Measurements from ENCODE around the gene SOBP. TPM values are rescaled to one million over a fixed set of nuclear protein-coding genes. Genes with fewer than 3 reads are reported as not detected.

SOBP gene
- total RNA-seq = 27.7 TPM
- 15.3 TPM for polyA plus RNA-seq

DNA sequence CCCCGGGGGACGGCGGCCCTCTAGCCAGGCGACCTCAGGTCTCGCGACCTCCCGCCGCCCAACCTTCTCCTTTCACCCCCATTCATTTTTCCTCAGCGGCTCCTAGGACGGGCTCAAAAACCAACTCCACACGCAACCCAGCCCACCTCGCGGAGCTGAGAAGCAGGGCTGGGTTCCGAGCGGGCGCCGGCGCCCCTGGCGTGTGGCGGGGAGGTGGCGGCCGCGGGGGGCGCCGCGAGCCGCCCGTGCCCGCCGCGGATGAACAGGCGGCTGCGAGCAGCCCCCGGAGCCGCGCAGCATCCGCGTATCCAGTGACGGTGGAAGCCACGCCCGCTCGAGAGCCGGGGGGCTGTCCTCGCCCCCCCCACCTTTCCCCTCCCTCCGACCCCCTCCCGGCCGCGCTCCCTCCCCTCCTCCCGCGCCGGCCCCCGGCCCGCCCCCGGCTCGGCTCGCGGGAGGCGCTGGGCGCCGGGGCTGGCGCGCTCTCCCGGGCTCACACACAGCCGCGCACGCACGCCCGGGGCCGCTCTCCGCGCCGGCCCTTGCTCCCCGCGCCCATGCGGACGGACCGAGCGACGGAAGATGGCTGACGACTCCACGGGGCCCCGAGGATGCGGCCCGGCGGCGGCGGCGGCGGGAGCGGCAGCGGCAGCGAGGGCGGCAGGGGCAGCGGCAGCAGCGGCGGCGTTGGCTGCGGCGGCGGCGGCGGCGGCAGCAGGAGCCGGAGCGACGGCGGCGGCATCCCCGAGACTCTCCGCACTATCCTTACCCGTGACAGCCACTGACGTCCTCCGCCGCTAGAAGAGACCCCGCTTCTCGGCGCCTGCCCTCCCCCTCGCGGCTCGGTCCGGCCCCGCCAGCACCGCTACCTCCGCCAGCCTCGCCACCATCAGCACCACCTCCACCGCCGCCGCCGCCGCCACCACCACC, at the start of gene SOBP:
SOBP (plus strand) TSS at position 482 of the 930 bp plus-strand sequence. CDS start 500 bp downstream, outside the sequence.
- Histone ChIP-seq H3K36me3 (ENCODE audit: insufficient read depth) (no peaks in the 10 kb centered on the region), H3K4me1 (ENCODE audit: insufficient read depth) (no peaks in the 10 kb centered on the region), H3K4me3 (ENCODE audit: low read depth, low read length) (peak within 1 kb of the TSS; percentile 85), H3K27ac (ENCODE audit: low read depth) (peak within 1 kb of the TSS; percentile 76)
- WGBS = 1% methylated on average over 124 of the region's 130 CpGs
- DNase-seq (ENCODE audit: extremely low spot score) = no peak

GRCh38 chr6:107440936-107441335, 49.0 kb upstream of the SOBP start:
- Histone ChIP-seq H3K4me3 (ENCODE audit: low read depth, low read length) (no peak overlapping the region), H3K4me1 (ENCODE audit: insufficient read depth) (no peaks in the 10 kb centered on the region), H3K36me3 (ENCODE audit: insufficient read depth) (no peaks in the 10 kb centered on the region), H3K27ac (ENCODE audit: low read depth) (no peak overlapping the region)
- DNase-seq (ENCODE audit: extremely low spot score) = no peak

- DNase-seq (ENCODE audit: extremely low spot score) = no peak
- Histone ChIP-seq H3K27ac (ENCODE audit: low read depth) (no peak overlapping the region), H3K4me3 (ENCODE audit: low read depth, low read length) (no peak overlapping the region), H3K4me1 (ENCODE audit: insufficient read depth) (no peaks in the 10 kb centered on the region), H3K36me3 (ENCODE audit: insufficient read depth) (no peaks in the 10 kb centered on the region)
- WGBS = 98% methylated on average over 1 of the region's 1 CpG
Measured at GRCh38 chr6:107441682-107442081, 48.2 kb upstream of the SOBP start.

GRCh38 chr6:107442938-107443607, 46.8 kb upstream of the SOBP start:
- Histone ChIP-seq H3K36me3 (ENCODE audit: insufficient read depth) (no peaks in the 10 kb centered on the region), H3K27ac (ENCODE audit: low read depth) (no peak overlapping the region), H3K4me1 (ENCODE audit: insufficient read depth) (no peaks in the 10 kb centered on the region), H3K4me3 (ENCODE audit: low read depth, low read length) (no peak overlapping the region)
- 89% methylated on average over 2 of the region's 2 CpGs for WGBS
- DNase-seq (ENCODE audit: extremely low spot score) = no peak

DNA sequence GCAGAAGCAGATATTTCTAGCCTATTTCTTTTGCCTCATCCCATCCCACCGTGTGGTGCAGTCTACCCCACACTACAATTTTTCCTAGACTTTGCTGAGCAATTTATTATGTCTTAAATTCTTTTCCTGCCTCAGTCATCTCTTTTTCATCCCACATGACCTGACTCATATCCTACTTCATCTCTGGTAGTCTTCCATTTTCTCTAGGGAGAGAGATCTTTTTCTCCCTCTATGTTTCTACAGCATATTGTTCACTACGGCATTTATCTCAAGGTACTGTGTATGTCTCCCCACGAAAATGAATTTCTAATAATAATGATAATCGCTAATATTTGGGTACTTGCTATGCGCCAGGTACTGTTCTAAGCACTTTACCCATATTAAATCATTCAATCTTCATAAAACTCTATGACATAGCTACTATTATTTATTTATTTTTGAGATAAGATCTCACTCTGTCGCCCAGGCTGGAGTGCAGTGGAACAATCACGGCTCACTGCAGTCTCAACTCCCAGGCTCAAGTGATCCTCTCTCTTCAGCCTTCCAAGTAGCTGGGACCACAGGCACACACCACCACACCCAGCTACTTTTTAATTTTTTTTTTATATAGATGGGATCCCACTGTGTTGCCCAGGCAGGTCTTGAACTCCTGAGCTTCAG, 46.2 kb upstream of the SOBP start:
- no peaks in the 10 kb centered on the region for H3K4me1 ChIP-seq (ENCODE audit: insufficient read depth)
- H3K4me3 ChIP-seq (ENCODE audit: low read depth, low read length) = no peak overlapping the region
- WGBS = 90% methylated on average over 7 of the region's 7 CpGs
- H3K27ac ChIP-seq (ENCODE audit: low read depth) = no peak overlapping the region
- no peaks in the 10 kb centered on the region for H3K36me3 ChIP-seq (ENCODE audit: insufficient read depth)
- no peak for DNase-seq (ENCODE audit: extremely low spot score)

DNA sequence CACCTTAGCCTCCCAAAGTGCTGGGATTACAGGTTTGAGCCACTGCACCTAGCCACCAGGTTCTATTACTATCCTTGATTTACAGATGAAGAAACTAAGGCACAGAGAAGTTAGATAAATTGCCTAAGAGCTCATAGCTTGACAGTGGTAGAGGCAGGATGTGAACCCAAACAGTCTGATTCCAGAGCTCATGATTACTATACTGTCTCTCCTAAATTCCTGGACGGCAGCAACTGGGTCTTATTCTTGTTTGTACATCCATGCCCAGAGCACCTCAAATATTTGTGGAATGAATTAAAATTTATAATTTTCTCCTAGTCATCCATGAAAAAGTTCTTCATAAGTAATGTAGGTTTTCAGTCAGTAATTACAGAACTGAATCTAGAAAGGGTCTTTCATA, 45.6 kb upstream of the SOBP start:
- Histone ChIP-seq H3K4me1 (ENCODE audit: insufficient read depth) (no peaks in the 10 kb centered on the region), H3K4me3 (ENCODE audit: low read depth, low read length) (no peak overlapping the region), H3K27ac (ENCODE audit: low read depth) (no peak overlapping the region), H3K36me3 (ENCODE audit: insufficient read depth) (no peaks in the 10 kb centered on the region)
- DNase-seq (ENCODE audit: extremely low spot score) = no peak
- WGBS = 84% methylated on average over 1 of the region's 1 CpG

DNA sequence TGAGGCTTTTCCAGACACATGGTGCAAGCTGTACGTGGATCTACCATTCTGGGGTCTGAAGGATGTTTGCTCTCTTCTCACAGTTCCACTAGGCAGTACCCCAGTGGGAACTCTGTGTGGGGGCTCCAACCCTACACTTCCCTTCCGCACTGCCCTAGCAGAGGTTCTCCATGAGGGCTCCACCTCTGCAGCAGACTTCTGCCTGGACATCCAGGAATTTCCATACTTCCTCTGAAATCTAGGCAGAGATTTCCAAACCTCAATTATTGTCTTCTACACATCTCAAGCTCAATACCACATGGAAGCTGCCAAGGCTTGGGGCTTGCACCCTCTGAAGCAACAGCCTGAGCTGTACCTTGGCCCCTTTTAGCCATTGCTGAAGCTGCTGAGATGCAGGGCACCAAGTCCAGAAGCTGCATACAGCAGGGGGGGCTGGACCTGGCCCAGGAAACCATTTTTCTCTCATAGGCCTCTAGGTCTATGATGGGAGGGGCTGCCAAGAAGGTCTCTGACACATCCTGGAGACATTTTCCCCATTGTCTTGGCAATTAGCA, 42.2 kb upstream of the SOBP start:
- DNase-seq (ENCODE audit: extremely low spot score) = no peak
- Histone ChIP-seq H3K4me1 (ENCODE audit: insufficient read depth) (no peaks in the 10 kb centered on the region), H3K27ac (ENCODE audit: low read depth) (no peak overlapping the region), H3K36me3 (ENCODE audit: insufficient read depth) (no peaks in the 10 kb centered on the region), H3K4me3 (ENCODE audit: low read depth, low read length) (no peak overlapping the region)
- over 99% methylated on average over 2 of the region's 2 CpGs for WGBS

DNA sequence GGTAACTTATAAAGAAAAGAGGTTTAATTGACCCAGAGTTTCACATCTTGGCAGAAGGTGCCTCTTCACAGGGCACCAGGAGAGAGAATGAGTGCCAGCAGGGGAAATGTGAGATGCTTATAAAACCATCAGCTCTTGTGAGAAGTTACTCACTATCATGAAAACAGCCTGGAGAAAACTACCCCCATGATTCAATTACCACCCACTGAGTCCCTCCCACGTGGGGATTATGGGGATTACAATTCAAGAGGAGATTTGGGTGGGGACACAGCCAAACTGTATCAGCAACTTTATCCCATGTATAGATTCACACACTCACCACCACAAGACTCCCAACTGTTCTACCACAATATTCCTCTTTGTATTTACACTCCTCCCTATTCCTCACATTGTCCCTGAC, 41.1 kb upstream of the SOBP start:
- no peak overlapping the region for H3K4me3 ChIP-seq (ENCODE audit: low read depth, low read length)
- DNase-seq (ENCODE audit: extremely low spot score) = no peak
- H3K4me1 ChIP-seq (ENCODE audit: insufficient read depth) = no peaks in the 10 kb centered on the region
- 62% methylated on average over 1 of the region's 1 CpG for WGBS
- no peaks in the 10 kb centered on the region for H3K36me3 ChIP-seq (ENCODE audit: insufficient read depth)
- H3K27ac ChIP-seq (ENCODE audit: low read depth) = no peak overlapping the region

DNA sequence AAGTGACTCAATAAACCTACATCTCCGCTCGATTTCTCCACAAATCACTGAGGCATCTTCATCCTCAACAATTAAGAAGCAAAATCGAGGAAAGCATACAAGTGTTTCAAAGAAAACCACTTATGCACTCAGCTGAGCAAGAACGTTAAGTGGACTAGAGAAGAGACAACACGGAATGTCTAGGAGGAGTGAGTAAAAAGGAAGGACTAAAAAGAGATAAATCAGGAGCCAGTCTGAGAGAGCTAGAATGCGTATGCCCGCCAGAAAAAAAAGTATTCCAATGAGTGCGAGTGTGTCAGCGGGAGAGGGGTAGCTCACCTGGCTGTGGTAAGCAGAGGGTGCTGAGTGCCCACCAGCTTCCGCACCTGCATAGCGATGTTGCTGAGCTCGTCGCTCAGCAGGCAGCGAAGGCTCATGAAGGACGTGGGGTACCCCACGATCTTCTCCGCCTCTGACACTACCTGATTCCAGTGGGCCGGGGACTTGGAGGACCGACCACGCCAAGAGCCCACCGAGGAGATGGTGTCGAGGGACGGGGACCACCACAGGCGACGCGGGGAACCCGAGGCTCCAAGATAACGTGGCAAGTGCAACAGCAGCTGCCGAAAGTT, 31.1 kb upstream of the SOBP start:
- no peak for DNase-seq (ENCODE audit: extremely low spot score)
- H3K27ac ChIP-seq (ENCODE audit: low read depth) = no peak overlapping the region
- H3K4me1 ChIP-seq (ENCODE audit: insufficient read depth) = no peaks in the 10 kb centered on the region
- H3K4me3 ChIP-seq (ENCODE audit: low read depth, low read length) = peak overlapping the region; percentile 87
- H3K36me3 ChIP-seq (ENCODE audit: insufficient read depth) = no peaks in the 10 kb centered on the region
- WGBS = under 1% methylated on average over 29 of the region's 29 CpGs

DNA sequence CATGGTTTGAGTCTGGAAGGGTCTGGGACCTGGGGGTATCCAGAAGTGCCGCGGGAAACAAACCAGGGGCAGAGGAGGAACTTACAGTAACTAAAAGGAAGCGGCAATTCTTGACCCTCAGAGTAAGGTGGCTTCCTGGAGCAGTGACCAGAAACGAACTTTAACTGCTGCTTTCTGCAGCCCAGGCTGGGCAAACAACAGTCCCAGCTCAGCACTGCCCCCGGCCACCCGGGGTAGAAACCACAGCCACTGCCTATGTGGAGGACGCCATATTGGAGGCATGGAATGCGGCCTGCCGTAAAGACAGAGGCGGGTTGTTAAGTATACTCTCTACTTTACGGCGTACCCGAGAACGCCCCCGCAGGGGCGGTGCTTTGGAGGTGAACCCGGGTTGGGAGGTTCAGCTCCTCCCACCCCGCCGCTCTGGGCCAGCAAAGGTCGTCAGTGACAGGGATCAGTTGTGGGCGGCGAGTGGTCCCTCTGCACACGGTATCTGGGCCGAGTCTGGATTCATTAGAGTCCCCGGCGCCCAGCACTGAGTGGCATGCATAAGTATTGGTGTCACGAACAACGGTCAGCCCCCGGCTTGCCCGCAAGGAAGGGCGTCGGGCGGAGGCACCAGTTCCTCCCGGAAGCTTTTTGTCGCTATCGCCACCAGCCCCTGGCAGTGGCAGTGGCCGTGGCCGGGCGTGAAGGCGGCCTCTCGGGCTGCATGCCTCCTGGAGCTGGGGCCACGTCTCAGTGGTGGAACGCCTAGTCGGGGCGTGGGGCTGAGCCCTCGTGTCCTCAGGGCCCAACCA, 30.4 kb upstream of the SOBP start, which contains the start of gene PDSS2:
PDSS2 (minus strand) TSS at position 282 of the 800 bp plus-strand sequence; CDS start at position 3, 279 bp downstream.
- under 1% methylated on average over 46 of the region's 46 CpGs for WGBS
- peak within 1 kb of the TSS; percentile 87 for H3K4me3 ChIP-seq (ENCODE audit: low read depth, low read length)
- peak within 1 kb of the TSS; percentile 94 for H3K27ac ChIP-seq (ENCODE audit: low read depth)
- peak; percentile 95 for DNase-seq (ENCODE audit: extremely low spot score)
- no peaks in the 10 kb centered on the region for H3K36me3 ChIP-seq (ENCODE audit: insufficient read depth)
- no peaks in the 10 kb centered on the region for H3K4me1 ChIP-seq (ENCODE audit: insufficient read depth)

- H3K27ac ChIP-seq (ENCODE audit: low read depth) = peak overlapping the region; percentile 94
- peak overlapping the region; percentile 87 for H3K4me3 ChIP-seq (ENCODE audit: low read depth, low read length)
- no peak for DNase-seq (ENCODE audit: extremely low spot score)
- no peaks in the 10 kb centered on the region for H3K4me1 ChIP-seq (ENCODE audit: insufficient read depth)
- 31% methylated on average over 22 of the region's 22 CpGs for WGBS
- H3K36me3 ChIP-seq (ENCODE audit: insufficient read depth) = no peaks in the 10 kb centered on the region
Measured at GRCh38 chr6:107460083-107460631, 29.8 kb upstream of the SOBP start.

DNA sequence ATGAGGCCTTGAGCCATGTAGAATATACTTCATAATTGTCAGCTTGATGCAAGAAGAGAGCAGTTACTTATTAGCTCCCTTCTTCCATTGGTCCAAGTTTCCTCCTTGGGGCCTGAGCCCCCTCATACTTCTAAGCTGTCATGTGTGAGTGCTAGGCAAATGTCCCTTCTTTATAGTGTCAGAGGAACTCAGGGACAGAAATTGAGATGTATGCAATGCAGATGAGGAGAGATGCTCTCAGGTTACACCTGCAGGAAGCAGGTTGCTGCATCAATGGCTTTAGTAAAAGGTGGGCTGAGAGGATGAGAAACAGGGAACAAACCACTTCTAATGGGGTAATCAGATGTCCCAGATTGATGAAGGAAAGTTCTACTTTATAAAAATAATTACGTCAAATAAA, 23.9 kb upstream of the SOBP start:
- H3K4me1 ChIP-seq (ENCODE audit: insufficient read depth) = no peaks in the 10 kb centered on the region
- no peaks in the 10 kb centered on the region for H3K36me3 ChIP-seq (ENCODE audit: insufficient read depth)
- H3K27ac ChIP-seq (ENCODE audit: low read depth) = no peak overlapping the region
- no peak for DNase-seq (ENCODE audit: extremely low spot score)
- 84% methylated on average over 1 of the region's 1 CpG for WGBS
- no peak overlapping the region for H3K4me3 ChIP-seq (ENCODE audit: low read depth, low read length)

Data from urinary bladder (tissue), 4 donors.